HT1080 (cell line): ENCODE measurements around the gene GUCA2A. TPM values are rescaled to one million over a fixed set of nuclear protein-coding genes. Genes with fewer than 3 reads are reported as not detected.

ENCODE experiments used
- DNase-seq: peaks from one replicate; pipeline ENCODE4 v3.0.0-alpha.2; 2015; ENCODE audit warnings: low read depth
- total RNA-seq: library from RNA; depleted of rRNA; stranded (reverse); fragments of >200 nt; shearing (Covaris generic); gene quantifications from 2 replicates; pipeline ENCODE4 v1.2.3, GENCODE V29; 2014

The GUCA2A gene
- total RNA-seq, 1 experiment from 2014 or later = 0.69 TPM

- DNase-seq = no peak
Observed at GRCh38 chr1:42155362-42155761, 9.2 kb downstream of the GUCA2A start.

- no peak for DNase-seq
Observed at GRCh38 chr1:42154685-42155084, 9.9 kb downstream of the GUCA2A start.

- no peak for DNase-seq
Observed at GRCh38 chr1:42153624-42154023, 10.9 kb downstream of the GUCA2A start.

GRCh38 chr1:42152907-42153600 is 11.5 kb downstream of the GUCA2A start, which contains the start of gene GUCA2B:
Gene GUCA2B (plus strand): TSS chr1:42153410. CDS start chr1:42153451, 41 bp downstream.
- DNase-seq = no peak

GRCh38 chr1:42152119-42152518 is 12.4 kb downstream of the GUCA2A start:
- no peak for DNase-seq

GRCh38 chr1:42150651-42151050 is 13.9 kb downstream of the GUCA2A start:
- DNase-seq = no peak

- no peak for DNase-seq
Observed at GRCh38 chr1:42148166-42148565, 16.4 kb downstream of the GUCA2A start.

- DNase-seq = peak; percentile 43
Observed at GRCh38 chr1:42146626-42147320, 17.8 kb downstream of the GUCA2A start.

- DNase-seq = no peak
Observed at GRCh38 chr1:42145764-42146625, 18.6 kb downstream of the GUCA2A start.

- no peak for DNase-seq
Observed at GRCh38 chr1:42145389-42145716, 19.2 kb downstream of the GUCA2A start.

GRCh38 chr1:42144711-42145388 is 19.7 kb downstream of the GUCA2A start:
- DNase-seq = no peak

GRCh38 chr1:42143896-42144710 is 20.4 kb downstream of the GUCA2A start:
- no peak for DNase-seq

GRCh38 chr1:42142894-42143675 is 21.5 kb downstream of the GUCA2A start:
- peak; percentile 38 for DNase-seq

- DNase-seq = no peak
Observed at GRCh38 chr1:42141978-42142377, 22.6 kb downstream of the GUCA2A start.

- no peak for DNase-seq
Observed at GRCh38 chr1:42140191-42140590, 24.4 kb downstream of the GUCA2A start.

GRCh38 chr1:42139444-42139843 is 25.1 kb downstream of the GUCA2A start:
- no peak for DNase-seq

GRCh38 chr1:42138586-42138985 is 26.0 kb downstream of the GUCA2A start:
- DNase-seq = no peak

- DNase-seq = no peak
Observed at GRCh38 chr1:42137766-42138165, 26.8 kb downstream of the GUCA2A start.

- DNase-seq = no peak
Observed at GRCh38 chr1:42136466-42136865, 28.1 kb downstream of the GUCA2A start.

- no peak for DNase-seq
Observed at GRCh38 chr1:42135426-42135825, 29.1 kb downstream of the GUCA2A start.
